Right forelimb (tissue), 1 donor: ENCODE results near the gene ZC2HC1C.
"Not testable (repeated sequence)": the region's sequence is repeated elsewhere in the genome, so short reads cannot be mapped to it uniquely, and the experiment has no call there.

Experiments used
- DNase-seq: peaks from one replicate; pipeline ENCODE4 v3.0.0-alpha.2; 2018

The ZC2HC1C gene

DNA sequence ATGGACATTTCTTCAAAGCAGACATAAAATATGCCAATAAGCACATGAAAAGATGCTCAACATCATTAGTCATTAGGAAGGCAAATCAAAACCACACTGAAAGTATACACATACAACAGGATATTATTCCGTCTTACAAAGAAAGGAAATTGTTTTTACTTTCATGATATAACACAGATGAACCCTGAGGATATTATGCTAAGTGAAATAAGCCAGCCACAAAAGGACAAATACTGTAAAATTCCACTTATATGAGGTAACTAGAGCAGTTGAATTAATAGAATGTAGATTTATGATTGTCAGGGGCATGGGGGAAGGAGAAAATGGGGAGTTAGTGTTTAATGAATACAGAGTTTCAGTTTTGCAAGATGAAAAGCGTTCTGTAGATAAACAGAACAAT, 9.8 kb upstream of the ZC2HC1C start:
- no peak for DNase-seq

DNA sequence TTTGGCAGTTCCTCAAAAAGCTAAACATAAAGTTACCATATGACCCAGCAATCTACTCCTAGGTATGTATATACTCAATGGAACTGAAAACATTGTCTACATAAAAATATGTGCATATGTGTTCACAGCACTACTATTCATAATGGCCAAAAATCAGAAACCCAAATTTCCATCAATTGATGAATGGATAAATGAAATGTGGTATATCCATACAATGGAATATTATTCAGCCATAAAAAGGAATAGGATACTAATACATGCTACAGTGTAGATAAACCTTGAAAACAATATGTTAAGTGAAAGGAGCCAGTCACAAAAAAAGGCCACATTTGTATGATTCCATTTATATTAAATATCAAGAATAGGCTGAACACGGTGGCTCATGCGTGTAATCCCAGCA, 9.0 kb upstream of the ZC2HC1C start:
- no peak for DNase-seq

DNA sequence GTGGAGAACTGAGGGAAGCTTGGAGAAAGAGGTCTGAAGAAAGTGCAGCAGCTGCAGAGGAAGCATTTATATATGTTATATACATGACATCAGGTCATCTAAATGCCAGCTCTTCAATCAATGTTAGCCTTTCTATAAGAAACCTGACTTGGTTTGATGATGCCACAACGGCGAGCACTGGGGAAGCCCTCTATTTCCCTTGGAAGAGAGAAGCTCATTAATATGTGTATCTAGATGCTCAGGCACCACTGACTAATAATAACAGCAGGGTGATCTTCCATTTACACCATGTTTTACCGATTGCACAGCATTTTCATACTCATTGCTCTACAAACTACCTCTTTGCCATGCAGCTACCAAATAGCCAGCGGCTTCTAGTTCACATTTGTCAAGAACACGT, 6.4 kb upstream of the ZC2HC1C start:
- DNase-seq, result no peak

DNA sequence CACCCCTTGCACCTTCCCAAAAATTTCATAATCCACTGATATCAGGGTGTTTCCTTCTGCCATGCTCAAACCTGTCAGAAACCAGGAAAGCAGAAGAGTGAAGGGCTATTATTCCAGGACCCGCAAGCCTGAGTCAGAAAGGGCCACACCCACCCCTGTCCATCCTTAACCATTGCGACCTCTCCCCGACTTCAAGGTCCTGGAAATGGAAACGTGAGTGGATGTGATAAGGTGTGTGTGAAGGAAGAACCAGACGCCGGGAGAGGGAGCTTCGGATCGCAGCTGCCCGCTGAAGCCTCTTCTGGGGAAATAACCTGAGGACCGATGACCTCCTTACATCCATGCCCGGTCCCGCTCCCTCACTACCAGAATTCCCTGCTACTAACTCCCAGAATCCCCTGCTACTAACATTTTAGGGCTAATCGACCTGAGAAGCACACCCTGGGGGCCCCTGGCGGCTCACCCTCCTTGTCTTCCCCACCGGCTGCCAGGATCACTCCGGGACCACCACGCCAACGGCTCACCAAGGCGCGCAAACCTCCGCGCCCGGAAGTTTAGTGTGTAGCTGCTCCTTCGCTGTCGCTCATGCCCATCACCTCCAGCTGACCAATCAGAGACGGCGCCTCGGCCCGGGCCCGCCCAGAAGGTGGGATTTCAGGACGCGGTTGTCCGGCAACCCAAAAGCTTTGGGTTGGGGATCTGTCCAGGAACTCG, 5.8 kb upstream of the ZC2HC1C start, which contains the start of gene ACYP1:
ACYP1 (minus strand) TSS at position 534 of the 714 bp plus-strand sequence; CDS start at position 63, 471 bp downstream.
- DNase-seq, result peak; percentile 96

DNA sequence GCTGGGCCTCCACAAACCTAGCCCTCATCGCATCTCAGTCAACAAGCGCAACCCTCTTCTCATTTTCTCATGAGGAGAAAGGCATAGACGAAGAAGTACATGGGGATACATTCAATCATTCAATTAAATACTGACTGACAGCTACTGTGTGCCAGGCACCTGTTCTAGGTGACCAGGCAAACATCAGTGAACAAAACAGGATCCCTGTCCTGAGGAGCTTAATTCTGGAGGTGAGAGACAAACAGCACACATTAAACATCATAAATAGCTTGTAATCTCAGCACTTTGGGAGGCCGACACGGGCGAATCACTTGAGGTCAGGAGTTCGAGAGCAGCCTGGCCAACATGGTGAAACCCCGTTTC, 5.3 kb upstream of the ZC2HC1C start:
- no peak for DNase-seq

DNA sequence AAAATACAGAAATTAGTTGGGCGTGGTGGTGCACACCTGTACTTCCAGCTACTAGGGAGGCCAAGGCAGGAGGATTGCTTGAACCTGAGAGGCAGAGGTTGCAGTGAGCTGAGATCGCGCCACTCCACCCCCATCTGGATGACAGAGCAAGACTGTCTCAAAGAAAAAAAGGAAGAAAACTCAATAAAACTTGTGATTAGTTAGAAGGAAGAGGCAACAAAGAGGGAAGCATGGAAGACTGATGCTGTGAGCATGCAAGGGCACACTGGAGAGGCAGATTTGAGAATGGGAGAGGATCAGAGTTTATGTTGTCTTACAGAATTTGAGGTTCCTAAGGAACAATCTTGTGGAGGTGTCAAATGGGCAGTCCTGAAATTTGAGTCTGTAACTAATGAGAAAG, 2.8 kb upstream of the ZC2HC1C start:
- no peak for DNase-seq

DNA sequence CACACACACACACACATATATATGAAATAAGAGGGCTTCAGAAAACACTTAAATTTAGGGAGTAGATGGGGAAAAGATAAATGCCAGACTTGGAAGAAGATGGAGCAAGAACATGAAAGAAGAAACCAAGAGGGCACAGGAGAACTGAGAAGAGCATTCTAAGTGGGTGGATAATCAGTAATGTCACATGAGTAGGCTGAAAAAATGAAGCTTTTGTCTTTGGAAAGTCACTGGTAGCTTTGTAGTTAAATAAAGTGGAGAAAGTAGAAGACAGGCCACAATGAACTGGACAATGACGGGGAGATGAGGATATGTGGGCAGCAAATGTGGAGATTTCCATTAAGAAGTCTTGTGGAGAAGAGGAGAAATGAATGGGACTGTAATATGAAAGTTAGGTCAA, 2.2 kb upstream of the ZC2HC1C start:
- DNase-seq, result no peak

DNA sequence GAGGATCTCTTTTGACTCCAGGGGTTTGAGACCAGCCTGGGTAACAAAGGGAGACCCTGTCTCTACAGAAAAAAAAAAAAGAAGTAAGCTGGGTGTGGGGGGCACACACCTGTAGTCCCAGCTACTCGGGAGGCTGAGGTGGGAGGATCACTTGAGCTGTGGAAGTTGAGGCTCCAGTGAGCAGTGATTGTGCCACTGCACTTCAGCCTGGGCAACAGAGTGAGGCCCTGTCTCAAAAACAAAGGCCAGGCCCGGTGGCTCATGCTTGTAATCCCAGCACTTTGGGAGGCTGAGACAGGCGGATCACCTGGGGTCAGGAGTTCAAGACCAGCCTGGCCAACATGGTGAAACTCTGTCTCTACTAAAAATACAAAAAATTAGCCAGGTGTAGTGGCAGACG, 1.7 kb upstream of the ZC2HC1C start:
- not testable (repeated sequence) for DNase-seq

DNA sequence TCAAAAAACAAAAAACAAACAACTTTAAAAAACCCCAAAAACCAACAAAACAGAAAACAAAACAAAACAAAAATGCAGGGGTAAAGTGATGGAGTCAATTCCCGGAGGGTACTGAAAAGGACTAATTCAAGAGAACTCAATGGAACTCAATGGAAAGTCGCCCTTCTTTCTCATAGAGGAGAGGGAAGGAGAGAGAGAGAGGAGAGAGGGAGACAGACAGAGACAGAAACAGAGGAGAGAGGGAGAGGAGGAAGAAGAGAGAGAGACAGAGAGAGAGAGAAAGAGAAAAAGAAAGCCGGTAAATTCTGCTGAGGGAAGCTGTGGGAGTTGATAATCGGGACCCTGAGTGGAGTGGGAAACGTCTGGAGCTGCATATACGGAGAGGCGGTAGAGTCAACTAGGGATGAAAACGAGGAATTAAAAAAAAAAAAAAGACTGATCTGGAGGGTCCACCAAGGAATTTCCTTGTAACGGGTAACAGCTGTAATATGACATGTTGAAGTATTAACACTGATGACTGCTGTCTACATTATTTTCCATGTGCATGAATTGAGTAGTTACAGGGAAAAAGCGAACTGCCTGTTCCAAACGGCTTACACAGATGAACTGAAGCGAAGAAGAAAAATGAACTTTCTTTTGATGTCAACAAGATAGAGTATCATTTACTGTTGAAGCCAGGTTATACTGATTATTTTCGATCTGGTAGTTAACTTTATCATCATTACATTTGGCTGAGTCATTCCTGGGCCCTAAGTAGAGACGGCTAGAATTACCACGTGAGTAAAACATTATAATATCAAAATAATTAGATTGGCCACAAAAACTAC, 934 bp upstream of the ZC2HC1C start:
- no peak for DNase-seq

DNA sequence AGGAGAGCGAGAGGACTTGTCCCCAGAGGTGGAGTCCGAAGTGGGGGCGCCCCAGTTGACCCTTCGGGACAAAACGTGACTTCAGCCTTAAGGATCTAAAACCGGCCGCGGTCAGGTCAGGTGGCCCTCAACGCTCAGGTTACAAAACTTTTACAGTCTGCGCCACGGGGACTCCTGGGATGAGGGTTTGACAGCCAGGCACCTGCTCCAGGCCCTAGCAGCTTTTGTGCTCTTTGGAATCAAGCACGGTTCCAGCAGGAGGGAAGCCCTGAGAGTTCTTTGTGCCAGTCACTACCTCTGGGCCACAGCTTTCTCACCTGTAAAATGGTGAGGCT, 337 bp downstream of the ZC2HC1C start:
- DNase-seq, result no peak

DNA sequence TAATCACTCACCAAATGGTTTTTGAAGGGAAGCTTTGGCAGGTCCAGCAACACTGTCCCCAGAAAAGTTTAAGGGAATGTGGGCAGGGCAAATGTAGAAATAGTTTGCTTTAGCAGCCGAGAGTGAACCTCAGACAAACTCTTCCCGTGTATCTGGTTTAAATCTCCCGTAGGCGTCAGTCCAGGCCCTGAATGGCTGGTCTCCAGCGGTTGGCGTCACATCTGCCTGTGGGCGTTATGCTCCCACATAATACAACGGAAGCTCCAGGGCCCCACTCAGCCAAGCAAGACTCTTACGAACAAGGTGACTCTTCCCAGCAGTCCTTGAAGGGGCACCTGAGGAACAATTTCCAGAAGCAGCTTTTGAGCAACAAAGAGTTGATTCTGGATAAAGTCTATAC, 942 bp downstream of the ZC2HC1C start:
- DNase-seq, result peak; percentile 69

DNA sequence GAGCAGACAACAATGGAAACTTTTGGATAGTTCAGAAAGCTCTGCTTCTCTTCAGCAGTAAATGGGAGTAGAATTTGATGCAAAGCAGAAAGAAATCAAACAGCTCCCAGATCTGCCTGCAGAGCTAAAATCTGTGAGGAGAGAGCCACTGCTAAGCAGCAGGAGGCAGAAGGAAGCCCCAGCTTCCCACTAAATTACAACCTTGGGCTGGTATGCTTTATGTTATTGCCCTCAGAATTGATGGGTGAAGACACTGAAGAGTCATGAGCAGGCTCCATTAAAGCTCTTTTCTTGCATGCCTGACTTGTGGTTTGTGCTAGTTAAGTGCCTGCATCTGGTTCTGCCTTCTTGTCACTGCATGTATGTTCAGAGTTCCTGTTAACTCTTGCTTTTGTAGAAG, 8.4 kb downstream of the ZC2HC1C start:
- no peak for DNase-seq

DNA sequence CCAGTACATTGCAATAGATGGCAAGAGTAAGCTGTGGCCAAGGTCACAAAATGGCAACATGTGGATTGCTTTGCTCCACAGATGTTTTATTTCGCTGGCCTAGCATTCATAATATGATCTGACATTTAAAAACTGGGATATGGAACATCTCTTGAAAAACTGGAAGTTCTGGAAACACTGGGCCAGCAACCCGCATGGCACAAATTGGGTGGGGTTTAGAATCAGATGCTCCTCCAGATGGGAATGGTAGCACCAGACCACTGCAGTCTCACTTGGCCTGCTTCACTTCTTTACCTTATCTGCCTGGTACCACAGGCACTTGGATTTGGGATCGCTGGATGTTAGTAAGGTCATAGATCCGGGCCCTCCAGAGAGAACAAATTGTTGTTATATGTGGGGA, 10.1 kb downstream of the ZC2HC1C start:
- no peak for DNase-seq

DNA sequence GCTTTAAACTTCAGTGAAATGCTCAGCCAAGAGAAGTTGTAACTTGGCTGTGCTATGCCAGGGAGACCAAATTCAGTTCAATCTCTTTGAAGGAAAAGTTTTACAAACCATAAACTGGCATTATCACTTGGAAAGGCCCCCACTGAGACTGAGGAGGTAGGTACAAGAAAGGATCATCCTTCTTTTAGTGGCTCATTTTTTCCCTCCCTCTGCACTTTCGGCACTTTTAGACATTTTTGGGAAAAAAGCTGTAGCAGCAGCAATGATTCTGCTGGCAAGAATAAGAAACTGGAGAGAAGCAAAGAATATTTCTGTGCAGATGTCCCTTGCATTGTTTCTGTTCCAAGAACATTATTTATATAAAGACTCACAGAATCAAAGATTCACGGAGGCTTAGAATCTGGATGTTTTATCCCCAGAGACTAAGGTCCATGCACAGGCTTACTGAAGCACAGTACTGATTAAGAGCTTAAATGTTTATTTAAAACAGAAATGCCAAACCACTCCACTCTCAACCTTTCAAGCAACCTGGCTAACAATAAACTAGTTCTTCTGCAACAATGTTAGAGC, 12.3 kb downstream of the ZC2HC1C start:
- peak; percentile 45 for DNase-seq

DNA sequence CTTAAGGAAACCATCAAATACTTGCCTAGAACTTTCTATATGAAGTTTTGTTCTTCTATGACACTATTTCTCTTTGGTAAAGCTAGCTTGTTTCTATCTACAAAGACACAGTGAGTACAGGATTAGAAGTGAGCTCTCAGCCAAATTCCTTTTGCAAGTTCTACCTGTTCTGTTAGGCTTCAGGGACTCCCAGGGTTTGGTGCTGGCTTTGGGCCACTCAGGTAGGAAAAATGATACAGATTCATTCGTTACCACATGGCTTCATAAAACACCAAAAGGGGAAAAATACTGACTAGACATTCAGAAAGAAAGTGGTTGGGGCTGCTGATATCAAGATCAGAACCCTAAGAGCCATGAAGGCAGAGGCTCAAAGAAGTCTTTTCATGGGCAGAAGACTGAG, 13.8 kb downstream of the ZC2HC1C start:
- no peak for DNase-seq

DNA sequence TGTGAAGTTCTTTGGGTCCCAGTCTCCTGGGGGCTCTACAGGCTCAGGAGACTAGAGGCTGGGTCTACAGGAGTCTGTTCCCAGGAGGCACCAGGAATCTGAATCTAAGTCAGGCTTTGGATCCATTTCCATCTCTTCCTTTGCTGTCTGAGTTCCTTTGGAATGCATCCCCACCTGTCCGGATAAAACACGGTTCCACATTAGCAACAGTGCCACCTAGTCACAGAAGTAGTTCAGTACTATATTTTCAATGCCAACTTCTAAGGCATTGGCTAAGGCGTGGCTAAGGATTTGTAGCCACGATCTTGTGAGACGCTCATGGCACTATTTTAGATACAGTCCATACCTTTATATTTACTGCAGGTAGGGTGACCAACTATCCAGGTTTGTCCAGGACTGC, 15.1 kb downstream of the ZC2HC1C start:
- no peak for DNase-seq

DNA sequence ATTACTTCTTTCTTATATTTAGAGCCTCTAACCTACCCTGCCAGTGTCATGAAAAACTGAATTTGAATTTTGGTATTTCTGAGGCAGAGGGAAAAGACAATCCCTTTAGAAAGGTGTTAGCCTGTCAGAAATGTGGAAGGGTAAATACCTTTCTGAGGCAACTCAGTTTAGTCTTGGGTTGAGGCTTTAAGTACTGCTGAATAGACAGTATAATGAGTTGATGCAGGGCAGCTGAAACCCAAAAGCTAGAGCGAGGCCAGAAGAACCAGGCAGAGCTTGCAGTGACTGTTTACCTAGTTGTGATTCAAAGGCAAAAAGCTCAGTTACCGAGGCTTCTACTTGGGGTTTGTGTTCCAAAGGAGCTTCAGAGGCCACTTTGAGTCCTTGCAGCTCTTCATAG, 18.7 kb downstream of the ZC2HC1C start:
- no peak for DNase-seq

DNA sequence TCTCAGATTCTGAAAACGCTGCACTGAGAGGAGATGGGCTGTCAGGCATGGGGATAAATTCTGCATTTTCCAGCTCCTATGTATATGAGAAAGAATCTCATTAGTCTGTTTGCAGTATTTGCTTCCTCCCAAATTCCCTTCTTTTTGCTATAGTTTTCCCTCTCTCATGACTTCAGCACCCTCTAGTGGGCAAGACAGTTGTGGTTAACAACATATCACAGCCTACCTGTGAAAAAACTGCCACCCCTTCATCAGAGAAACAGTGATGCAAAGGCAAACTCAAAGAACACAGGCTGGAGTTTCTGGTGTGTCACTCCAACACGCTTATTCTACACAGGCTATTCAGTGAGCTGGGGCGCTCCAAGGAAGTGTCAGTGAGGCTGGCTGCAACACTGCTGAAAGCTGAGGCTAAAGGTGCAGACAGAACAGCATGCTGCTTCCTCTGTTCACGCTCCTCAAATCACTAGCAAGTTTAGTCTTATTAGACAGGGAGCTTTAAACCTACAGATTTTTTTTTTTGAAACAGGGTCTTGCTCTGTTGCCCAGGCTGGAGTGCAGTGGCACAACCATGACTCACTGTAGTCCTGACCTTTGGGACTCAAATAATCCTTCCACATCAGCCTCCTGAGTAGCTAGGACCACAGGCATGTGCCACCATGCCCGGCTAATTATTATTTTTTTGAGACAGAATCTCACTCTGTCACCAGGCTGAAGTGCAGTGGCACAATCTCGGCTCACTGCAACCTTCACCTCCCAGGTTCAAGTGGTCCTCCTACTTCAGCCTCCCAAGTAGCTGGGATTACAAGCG, 19.3 kb downstream of the ZC2HC1C start:
- peak; percentile 61 for DNase-seq

DNA sequence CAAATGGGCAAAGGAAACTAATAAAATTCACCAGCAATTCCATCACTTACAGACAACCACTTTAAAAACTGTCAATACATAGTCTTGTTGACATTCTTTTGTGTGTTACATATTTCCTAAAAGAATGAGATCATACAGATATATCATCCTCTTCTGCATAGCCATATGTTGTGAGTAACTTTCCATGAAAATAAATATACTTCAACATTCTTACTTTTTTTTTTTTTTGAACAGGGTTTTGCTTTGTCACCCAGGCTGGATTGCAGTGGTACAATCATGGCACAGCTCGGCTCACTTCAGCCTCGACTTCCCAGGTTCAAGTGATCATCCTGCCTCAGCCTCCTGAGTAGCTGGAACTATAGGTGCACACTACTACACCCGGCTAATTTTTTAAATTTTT, 20.9 kb downstream of the ZC2HC1C start:
- no peak for DNase-seq

DNA sequence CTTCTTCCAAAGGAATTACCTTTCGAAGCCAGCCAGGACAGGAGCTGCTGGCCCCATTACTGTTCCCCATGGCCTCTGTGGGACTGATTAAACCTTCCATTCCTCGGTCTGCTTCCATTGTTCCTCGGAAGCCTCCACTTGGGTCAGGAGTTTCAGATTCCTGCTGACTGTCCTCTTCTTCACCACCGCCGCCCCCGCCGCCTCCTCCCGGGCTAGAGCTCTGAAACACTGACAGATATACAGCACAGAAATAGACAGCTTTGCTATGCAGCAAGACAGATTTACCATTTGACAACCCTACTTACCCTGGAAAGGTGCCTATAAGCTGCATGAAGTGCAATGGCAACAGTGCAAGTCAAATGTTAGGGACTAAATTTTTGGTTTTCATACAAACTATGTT, 21.8 kb downstream of the ZC2HC1C start:
- no peak for DNase-seq

DNA sequence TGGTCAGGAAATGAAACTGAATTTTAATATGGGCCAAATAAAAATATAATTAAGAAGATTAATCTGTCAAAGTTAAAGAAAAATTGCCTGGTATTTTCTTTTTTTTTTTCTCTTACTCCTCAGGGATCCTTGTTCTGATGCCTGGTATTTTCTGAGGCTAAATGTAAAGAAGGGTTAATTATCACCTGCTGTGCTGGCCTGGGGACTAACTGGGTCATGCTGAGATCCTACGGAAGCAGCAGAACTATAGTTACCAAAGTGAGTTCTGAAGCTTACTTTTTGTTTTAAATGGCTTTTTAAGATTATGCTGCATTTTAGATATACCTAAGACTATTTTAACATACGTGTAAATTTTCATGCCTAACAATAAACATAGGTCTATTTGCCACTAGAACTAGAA, 23.3 kb downstream of the ZC2HC1C start:
- DNase-seq, result no peak

DNA sequence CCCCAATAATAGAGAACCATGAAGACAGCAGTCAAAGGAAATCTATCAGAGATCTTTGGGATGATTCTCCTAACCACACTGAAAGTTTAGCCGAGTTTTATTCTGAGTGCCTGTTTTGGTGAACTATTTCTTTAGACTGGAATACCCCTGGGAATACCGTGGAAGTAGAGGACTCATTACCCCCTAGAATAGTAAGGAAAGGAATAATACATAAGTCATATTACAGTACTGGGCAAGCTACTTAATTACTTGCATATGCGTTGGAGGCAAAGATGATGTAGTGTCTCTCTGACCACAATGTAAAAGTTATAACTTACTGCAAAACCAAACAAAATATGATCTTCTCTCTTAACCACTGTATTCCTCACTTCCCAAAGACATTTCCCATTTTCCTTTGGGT, 25.5 kb downstream of the ZC2HC1C start:
- DNase-seq, result no peak

DNA sequence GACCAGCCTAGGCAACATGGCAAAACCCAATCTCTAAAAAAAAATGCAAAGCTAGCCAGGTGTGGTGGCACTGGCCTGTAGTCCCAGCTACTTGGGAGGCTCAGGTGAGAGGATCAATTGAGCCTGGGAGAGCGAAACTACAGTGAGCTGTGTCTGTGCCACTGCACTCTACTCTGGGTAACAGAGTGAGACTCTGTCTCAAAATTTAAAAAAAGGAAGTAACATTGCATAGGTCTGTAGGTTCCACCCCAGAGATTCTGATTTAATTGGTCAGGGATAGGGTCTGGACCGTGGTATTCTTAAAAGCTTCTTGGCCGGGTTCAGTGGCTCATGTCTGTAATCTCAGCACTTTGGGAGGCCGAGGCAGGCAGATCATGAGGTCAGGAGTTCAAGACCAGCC, 26.2 kb downstream of the ZC2HC1C start:
- no peak for DNase-seq

DNA sequence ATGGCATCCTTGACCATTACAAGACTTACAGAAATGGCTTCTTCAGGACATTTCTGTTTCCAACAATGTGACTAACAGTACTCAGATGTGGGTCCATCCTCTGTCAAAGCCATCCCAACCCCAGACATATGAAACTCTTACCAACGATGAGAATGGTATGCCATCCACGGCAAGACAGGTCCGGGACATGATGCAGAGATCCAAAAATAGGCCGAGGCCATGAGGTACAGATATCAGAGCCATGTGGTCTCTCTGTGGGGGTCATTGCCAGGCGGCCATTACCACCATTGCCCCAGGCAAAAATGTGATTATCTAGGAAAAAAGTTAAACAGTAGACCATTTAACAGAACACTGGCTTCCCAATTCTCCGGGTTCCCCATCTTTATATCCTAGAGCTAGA, 27.5 kb downstream of the ZC2HC1C start:
- DNase-seq, result no peak
